Lower leg skin (tissue), 3 donors: ENCODE measurements around the gene AKAP6.

Experiments
- CTCF ChIP-seq, 3 donors: fragments of 450-650 bp; IDR thresholded peaks; one replicate each; pipeline ENCODE4 v1.5.1; 2016; ENCODE audit warnings: antibody characterized with exemption in 3 of 3, mild to moderate bottlenecking in 3 of 3, moderate library complexity in 2 of 3
- POLR2A ChIP-seq, 2 donors: fragments of 450-650 bp; IDR thresholded peaks; one replicate each; pipeline ENCODE4 v1.6.1; 2016 to 2017; ENCODE audit warnings: antibody characterized with exemption in 2 of 2, mild to moderate bottlenecking in 1 of 2, moderate library complexity in 1 of 2

GRCh38 chr14:32525591-32525990 lies 196.5 kb downstream of the AKAP6 start:
- TF ChIP-seq POLR2A (IDR thresholded peaks at IDR 0.05) (no peak), CTCF (IDR thresholded peaks at IDR 0.05) (no peak)
